ENCODE measurements around the gene HLA-DRB5.

- TF ChIP-seq CREB1 (IDR thresholded peaks at IDR 0.05; ENCODE audit: low read depth) (no peak), EP300 (IDR thresholded peaks at IDR 0.05; ENCODE audit: borderline replicate concordance) (no peak)
Measured at GRCh38 chr6:32484614-32484998, 45.5 kb downstream of the HLA-DRB5 start.

Measured in Ishikawa (cell line).